Spleen (tissue), 11 donors: ENCODE measurements around the gene ARID3B. TPM values are rescaled to one million over a fixed set of nuclear protein-coding genes. Genes with fewer than 3 reads are reported as not detected.
A peak's percentile ranks its signal among the peaks of the same experiment; 100 is the strongest.

Source experiments
- DNase-seq: peaks from one replicate; pipeline ENCODE4 v3.0.0-alpha.2; 2020
- H3K27ac ChIP-seq, 8 donors: fragments of 200-600 bp; sonication (generic) in 7 of 8; 1 replicate in 4 of 8; 2 replicates in 4 of 8; pipeline versions ENCODE4 v1.5.0 to v1.8.0; 2016 to 2021; ENCODE audit warnings: inconsistent platforms in 4 of 8, mild to moderate bottlenecking in 4 of 8, moderate library complexity in 1 of 8
- H3K27me3 ChIP-seq, 7 donors: fragments of 200-600 bp; sonication (generic) in 6 of 7; replicated peaks in 1 of 7; 1 replicate in 4 of 7; 2 replicates in 3 of 7; pipeline versions ENCODE4 v1.5.0 to v1.8.0; 2016 to 2021; ENCODE audit warnings: inconsistent platforms in 3 of 7, mild to moderate bottlenecking in 1 of 7
- H3K36me3 ChIP-seq, 6 donors: fragments of 200-600 bp; sonication (generic) in 5 of 6; 1 replicate in 4 of 6; 2 replicates in 2 of 6; pipeline versions ENCODE4 v1.5.0 to v1.8.0; 2016 to 2021; ENCODE audit warnings: inconsistent platforms in 2 of 6
- H3K4me1 ChIP-seq, 6 donors: fragments of 200-600 bp; sonication (generic) in 5 of 6; 1 replicate in 3 of 6; 2 replicates in 3 of 6; pipeline versions ENCODE4 v1.5.0 to v1.8.0; 2016 to 2021; ENCODE audit warnings: inconsistent platforms in 3 of 6
- H3K4me3 ChIP-seq, 8 donors: fragments of 200-600 bp; sonication (generic) in 7 of 8; 1 replicate in 4 of 8; 2 replicates in 4 of 8; pipeline versions ENCODE4 v1.5.0 to v1.8.0; 2016 to 2021; ENCODE audit warnings: inconsistent platforms in 4 of 8, mild to moderate bottlenecking in 4 of 8, moderate library complexity in 2 of 8
- H3K9me3 ChIP-seq, 8 donors: fragments of 200-600 bp; sonication (generic) in 7 of 8; 1 replicate in 4 of 8; 2 replicates in 4 of 8; pipeline versions ENCODE4 v1.5.0 to v1.8.0; 2016 to 2021; ENCODE audit warnings: inconsistent platforms in 4 of 8
- POLR2A ChIP-seq, 3 donors: fragments of 450-650 bp; IDR thresholded peaks; one replicate each; pipeline ENCODE4 v1.5.1; 2017; ENCODE audit warnings: antibody characterized with exemption in 3 of 3, mild to moderate bottlenecking in 1 of 3
- POLR2AphosphoS5 ChIP-seq, 3 donors: sonication (generic); formaldehyde crosslinking; IDR thresholded peaks; one replicate each; pipeline ENCODE4 v1.5.1; 2017; ENCODE audit warnings: antibody characterized with exemption in 3 of 3
- WGBS, 5 donors: extraction: QIAGEN DNeasy Blood & Tissue Kit in 3 of 5; methylation state at CpG; one replicate each; pipeline versions ENCODE4 v1.1.5 to v1.1.7; 2013 to 2018; 5-methylcytosine and 5-hydroxymethylcytosine counted together
- intact Hi-C: fragments of 100-400 bp; cut with DNase I; formaldehyde crosslinking; loops from one replicate; pipeline ENCODE4 v1.15.0; 2023; ENCODE audit warnings: low total_unique reads
- polyA plus RNA-seq, 3 donors: library from polyadenylated mRNA; stranded (reverse); fragments of 200-250 nt; gene quantifications; one replicate each; pipeline ENCODE4 v1.2.1, GENCODE V29; 2013
- total RNA-seq, 7 donors: library from RNA; depleted of rRNA in 3 of 7; stranded (reverse); fragments of >200 nt in 3 of 7; fragmentation: NEBNext Ultra II Directional in 4 of 7; extraction: Animal tissue kit (Norgen Biotek cat#: 25700) in 4 of 7; gene quantifications; one replicate each; pipeline versions ENCODE4 v1.1.0 to v1.2.1, GENCODE V29; 2016 to 2021
- TF ChIP-seq, protein P1 (sequence below), 11 experiments: fragments of 200-600 bp in 7 of 11; fragments of 450-650 bp in 4 of 11; sonication (generic) in 4 of 11; IDR thresholded peaks in 8 of 11; conservative IDR thresholded peaks in 3 of 11; 1 replicate in 7 of 11; 2 replicates in 4 of 11; pipeline versions ENCODE4 v1.4.0 to v1.8.0; 2016 to 2021; ENCODE audit warnings: antibody characterized with exemption in 11 of 11, inconsistent platforms in 4 of 11, mild to moderate bottlenecking in 1 of 11
- donor health status: healthy with polysubstance abuse.
- donor health status: DM: no; HTN: no; CAD: no; lungs with moderate emphysema.
- donor health status: DM: no; HTN: no; CAD: no.
- donor health status: Bipolar disorder and iron deficiency.
- donor health status: healthy.
- donor health status: DM: no; HTN: no; CAD: no.
- donor health status: DM: yes; HTN: yes; CAD: no.

Gene ARID3B
- total and polyA plus RNA-seq, 10 donors: 3.5 to 25.2 (median 15.6) TPM

DNA sequence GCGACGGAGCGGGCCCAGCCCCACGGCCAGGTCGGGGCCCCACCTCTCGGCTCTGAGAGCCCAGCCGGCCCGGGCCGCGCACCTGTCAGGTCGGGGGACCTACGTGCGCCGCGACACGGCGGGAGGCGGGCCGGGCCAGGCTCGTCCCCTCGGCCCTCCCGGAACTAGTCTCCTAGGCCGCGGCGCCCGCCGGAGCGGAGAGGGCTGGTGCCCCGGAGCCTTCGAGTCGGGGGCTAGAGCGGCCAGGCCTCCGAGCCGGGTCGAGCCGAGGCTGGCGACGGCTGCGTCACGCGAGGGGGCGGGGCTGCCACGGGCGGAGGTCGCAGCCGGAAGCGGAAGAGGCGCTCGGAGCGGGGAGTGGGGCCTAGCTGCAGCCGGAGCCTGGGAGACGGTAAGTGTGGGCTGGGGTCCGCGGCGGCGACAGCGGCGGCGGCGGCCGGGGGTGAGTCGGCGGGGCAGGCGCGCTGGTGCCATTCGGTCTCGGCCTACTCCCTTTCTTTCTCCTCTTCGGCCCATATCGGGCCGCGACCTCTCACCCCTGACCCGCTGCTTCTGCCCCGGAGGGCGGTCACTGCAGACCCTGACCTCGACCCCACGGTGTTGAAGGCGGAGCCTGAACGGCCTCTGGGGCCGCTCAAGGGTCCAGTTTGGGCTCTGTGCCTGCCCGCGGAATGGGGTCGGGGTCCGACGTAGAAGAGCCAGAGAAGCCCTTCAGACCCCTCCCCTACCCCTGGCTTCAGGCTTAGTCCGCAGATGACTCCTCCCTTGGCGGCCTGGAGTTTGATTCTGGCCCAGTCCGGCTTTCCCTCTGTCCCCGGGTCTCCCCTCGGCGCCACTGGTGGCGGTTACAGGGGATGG is 74.7 kb downstream of the ARID3B start, which contains the start of gene CLK3:
Gene CLK3 (plus strand): TSS at position 329 of the 858 bp plus-strand sequence. CDS start 3,361 bp downstream, outside the sequence.
- Histone ChIP-seq H3K27ac (peak within 1 kb of the TSS; percentile 95 to 99 (median 98)), H3K36me3 (peaks cover 0 to 35% (median 23%) of the 10 kb centered on the region in 6 donors), H3K4me3 (peak within 1 kb of the TSS; percentile 68 to 98 (median 87)), H3K27me3 (no peaks in the 10 kb centered on the region), H3K4me1 (peaks cover 19 to 63% (median 45%) of the 10 kb centered on the region in 6 donors), H3K9me3 (no peaks in the 10 kb centered on the region)
- 0 to 1% (median 0%) methylated on average over 25 to 91 of the region's 91 CpGs for WGBS, 5 donors
- TF ChIP-seq POLR2AphosphoS5 (IDR thresholded peaks at IDR 0.05): peak; percentile 94 to 96 (median 95)
- TF ChIP-seq, protein P1, sequence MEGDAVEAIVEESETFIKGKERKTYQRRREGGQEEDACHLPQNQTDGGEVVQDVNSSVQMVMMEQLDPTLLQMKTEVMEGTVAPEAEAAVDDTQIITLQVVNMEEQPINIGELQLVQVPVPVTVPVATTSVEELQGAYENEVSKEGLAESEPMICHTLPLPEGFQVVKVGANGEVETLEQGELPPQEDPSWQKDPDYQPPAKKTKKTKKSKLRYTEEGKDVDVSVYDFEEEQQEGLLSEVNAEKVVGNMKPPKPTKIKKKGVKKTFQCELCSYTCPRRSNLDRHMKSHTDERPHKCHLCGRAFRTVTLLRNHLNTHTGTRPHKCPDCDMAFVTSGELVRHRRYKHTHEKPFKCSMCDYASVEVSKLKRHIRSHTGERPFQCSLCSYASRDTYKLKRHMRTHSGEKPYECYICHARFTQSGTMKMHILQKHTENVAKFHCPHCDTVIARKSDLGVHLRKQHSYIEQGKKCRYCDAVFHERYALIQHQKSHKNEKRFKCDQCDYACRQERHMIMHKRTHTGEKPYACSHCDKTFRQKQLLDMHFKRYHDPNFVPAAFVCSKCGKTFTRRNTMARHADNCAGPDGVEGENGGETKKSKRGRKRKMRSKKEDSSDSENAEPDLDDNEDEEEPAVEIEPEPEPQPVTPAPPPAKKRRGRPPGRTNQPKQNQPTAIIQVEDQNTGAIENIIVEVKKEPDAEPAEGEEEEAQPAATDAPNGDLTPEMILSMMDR (IDR thresholded peaks at IDR 0.05 in 8 of 11, conservative IDR thresholded peaks at IDR 0.05 in 3 of 11): peak in 1 of 11 experiments; percentile 7
- TF ChIP-seq POLR2A (IDR thresholded peaks at IDR 0.05): peak in 2 of 3 donors; percentile 34 to 39
- peak; percentile 100 for DNase-seq
- intact Hi-C loops: loop anchor here (10.0 kb wide), 1 partner anchor 71 kb away; the partner anchor contains the start of gene ARID3B

DNA sequence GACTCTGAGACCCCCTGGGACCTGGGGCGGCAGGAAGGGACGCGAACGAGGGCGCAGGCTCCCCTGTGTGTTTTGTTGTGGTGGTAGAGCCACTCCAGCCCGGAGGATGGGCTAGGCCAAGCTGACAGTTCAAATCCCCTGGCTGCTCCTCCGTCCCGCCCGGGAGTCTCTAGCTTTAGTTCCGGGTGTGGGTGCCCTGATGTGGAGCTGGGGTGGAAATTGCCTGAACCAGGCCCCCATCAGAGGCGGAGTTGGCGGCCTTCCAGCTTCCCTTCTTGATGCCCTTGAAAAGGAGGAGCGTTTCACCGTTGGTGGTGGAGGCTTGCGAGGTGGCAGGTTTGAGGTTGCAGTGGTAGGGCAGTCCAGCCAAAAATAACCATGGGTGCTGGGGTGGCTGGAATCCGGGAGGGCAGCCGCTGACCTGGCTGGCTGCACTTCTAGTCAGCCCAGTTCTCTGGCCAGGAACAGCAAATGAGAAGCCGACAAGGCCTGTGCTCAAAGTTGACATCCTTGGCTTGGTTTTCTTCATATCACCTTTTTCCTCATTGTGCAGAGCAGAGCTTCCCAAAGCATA is 75.4 kb downstream of the ARID3B start:
- Histone ChIP-seq H3K27ac (peak overlapping the region; percentile 95 to 99 (median 98)), H3K4me3 (peak overlapping the region; percentile 68 to 98 (median 87)), H3K36me3 (peaks cover 0 to 42% (median 30%) of the 10 kb centered on the region in 6 donors), H3K27me3 (no peaks in the 10 kb centered on the region), H3K4me1 (peaks cover 21 to 71% (median 52%) of the 10 kb centered on the region in 6 donors), H3K9me3 (no peaks in the 10 kb centered on the region)
- TF ChIP-seq POLR2A (IDR thresholded peaks at IDR 0.05) (peak in 1 of 3 donors; percentile 16), POLR2AphosphoS5 (IDR thresholded peaks at IDR 0.05) (peak; percentile 61 to 71 (median 69))
- TF ChIP-seq, protein P1 (IDR thresholded peaks at IDR 0.05 in 8 of 11, conservative IDR thresholded peaks at IDR 0.05 in 3 of 11): no peak
- WGBS, 5 donors: 1 to 2% (median 2%) methylated on average over 9 to 18 of the region's 18 CpGs
- intact Hi-C loops: loop anchor here (10.0 kb wide), 1 partner anchor 72 kb away; the partner anchor contains the start of gene ARID3B
- DNase-seq: peak; percentile 92

DNA sequence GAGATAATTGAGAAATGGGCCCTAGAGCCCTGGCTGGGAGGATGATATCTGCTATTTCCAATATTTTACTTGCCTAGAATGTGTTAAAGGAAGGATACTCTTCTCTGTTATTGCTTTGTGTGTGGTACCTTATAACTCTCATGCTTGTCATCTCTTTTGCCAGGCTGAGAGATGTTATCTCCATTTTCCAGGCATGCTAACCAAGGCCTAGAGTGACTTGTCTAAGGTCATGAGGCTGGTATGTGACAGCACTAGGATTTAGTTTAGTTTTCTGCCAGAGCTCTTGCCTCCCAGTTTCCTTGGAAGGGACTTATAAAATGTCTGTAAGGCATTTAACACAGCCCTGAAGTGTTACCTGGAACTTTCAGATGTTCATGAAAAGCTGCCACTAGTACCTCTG is 76.0 kb downstream of the ARID3B start:
- Histone ChIP-seq H3K4me1 (peaks cover 21 to 76% (median 53%) of the 10 kb centered on the region in 6 donors), H3K36me3 (peaks cover 0 to 48% (median 36%) of the 10 kb centered on the region in 6 donors), H3K9me3 (no peaks in the 10 kb centered on the region), H3K27ac (peak overlapping the region in 7 of 8 donors; percentile 95 to 99 (median 98)), H3K27me3 (no peaks in the 10 kb centered on the region), H3K4me3 (peak overlapping the region; percentile 68 to 98 (median 87))
- no peak for DNase-seq
- no peak for TF ChIP-seq POLR2AphosphoS5 (IDR thresholded peaks at IDR 0.05)
- TF ChIP-seq, protein P1 (IDR thresholded peaks at IDR 0.05 in 8 of 11, conservative IDR thresholded peaks at IDR 0.05 in 3 of 11): no peak
- TF ChIP-seq POLR2A (IDR thresholded peaks at IDR 0.05): no peak
- intact Hi-C loops: loop anchor here (10.0 kb wide), 1 partner anchor 72 kb away; the partner anchor contains the start of gene ARID3B
